ENCODE results near the gene TRPM8. TPM values are rescaled to one million over a fixed set of nuclear protein-coding genes. Genes with fewer than 3 reads are reported as not detected.
"Not testable (repeated sequence)": the region's sequence is repeated elsewhere in the genome, so short reads cannot be mapped to it uniquely, and the experiment has no call there.

TRPM8 gene
- not detected for total RNA-seq

DNA sequence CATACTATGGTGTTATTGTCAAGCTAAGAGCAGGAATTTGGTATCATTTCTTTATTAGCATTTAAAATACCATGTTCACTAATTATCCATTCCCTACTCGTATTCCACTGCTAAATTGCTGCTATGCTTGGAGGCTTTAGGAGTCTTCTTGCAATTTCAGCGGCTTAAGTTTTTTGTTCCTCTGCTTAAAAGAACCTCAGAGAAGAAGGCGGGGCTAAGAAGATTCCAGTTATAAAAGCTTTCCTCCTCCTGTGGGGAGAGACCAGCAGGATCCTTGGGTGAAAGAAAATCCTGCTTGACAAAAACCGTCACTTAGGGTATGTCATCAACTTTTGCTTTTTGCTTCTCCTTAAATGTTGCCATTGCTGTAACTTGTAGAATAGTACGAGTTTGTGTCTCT lies at the start of gene TRPM8:
TRPM8 (plus strand) TSS at position 258 of the 400 bp plus-strand sequence. CDS start 9,165 bp downstream, outside the sequence.
- WGBS, 2 donors, result 21 to 27% methylated on average over 5 of the region's 5 CpGs
- TF ChIP-seq POLR2A (IDR thresholded peaks at IDR 0.05), result no peak
- TF ChIP-seq, protein P1, sequence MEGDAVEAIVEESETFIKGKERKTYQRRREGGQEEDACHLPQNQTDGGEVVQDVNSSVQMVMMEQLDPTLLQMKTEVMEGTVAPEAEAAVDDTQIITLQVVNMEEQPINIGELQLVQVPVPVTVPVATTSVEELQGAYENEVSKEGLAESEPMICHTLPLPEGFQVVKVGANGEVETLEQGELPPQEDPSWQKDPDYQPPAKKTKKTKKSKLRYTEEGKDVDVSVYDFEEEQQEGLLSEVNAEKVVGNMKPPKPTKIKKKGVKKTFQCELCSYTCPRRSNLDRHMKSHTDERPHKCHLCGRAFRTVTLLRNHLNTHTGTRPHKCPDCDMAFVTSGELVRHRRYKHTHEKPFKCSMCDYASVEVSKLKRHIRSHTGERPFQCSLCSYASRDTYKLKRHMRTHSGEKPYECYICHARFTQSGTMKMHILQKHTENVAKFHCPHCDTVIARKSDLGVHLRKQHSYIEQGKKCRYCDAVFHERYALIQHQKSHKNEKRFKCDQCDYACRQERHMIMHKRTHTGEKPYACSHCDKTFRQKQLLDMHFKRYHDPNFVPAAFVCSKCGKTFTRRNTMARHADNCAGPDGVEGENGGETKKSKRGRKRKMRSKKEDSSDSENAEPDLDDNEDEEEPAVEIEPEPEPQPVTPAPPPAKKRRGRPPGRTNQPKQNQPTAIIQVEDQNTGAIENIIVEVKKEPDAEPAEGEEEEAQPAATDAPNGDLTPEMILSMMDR (IDR thresholded peaks at IDR 0.05), result no peak
- no peaks in the 10 kb centered on the region for H3K27me3 ChIP-seq
- H3K36me3 ChIP-seq, result no peaks in the 10 kb centered on the region
- no peak for DNase-seq
- no peak within 1 kb of the TSS for H3K27ac ChIP-seq
- intact Hi-C loops (cut with DNase I), result no loop called here
- H3K4me3 ChIP-seq (replicated peaks in 1 of 3), result no peak within 1 kb of the TSS
- no peaks in the 10 kb centered on the region for H3K4me1 ChIP-seq
- no peaks in the 10 kb centered on the region for H3K9me3 ChIP-seq

DNA sequence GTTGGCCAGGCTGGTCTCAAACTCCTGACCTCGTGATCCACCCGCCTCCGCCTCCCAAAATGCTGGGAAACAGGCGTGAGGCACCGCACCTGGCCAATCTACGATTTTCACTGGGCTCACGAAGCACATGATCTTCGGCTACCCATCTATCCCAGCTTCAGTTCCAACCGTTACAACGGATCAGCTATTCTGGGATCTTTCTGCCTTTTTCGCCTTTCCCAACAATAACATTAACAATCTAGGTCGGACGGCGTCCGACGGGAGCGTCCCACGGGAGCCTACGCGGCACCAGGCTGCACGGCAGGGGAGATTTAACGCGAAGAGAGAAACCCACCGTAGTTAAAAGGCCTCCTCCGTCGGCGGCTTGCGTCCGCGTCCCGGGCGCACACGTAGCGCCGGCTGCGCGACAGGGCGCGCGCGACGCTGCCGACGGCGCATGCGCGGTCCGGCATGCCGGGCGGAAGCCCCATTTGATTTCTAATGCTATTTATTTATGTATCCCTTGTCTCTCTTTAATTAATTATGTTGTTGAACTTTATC lies 49.1 kb upstream of the TRPM8 start, which contains the start of gene MSL3B:
MSL3B (minus strand) TSS at position 394 of the 540 bp plus-strand sequence.
- Histone ChIP-seq H3K27ac (no peak within 1 kb of the TSS), H3K36me3 (no peaks in the 10 kb centered on the region), H3K4me3 (replicated peaks in 1 of 3) (peak within 1 kb of the TSS in 1 of 3 donors; percentile 23), H3K9me3 (no peaks in the 10 kb centered on the region), H3K4me1 (no peaks in the 10 kb centered on the region), H3K27me3 (no peaks in the 10 kb centered on the region)
- 17 to 18% methylated on average over 50 of the region's 50 CpGs for WGBS, 2 donors
- peak in 1 of 2 donors; percentile 26 for DNase-seq
- intact Hi-C loops (cut with DNase I), result no loop called here
- TF ChIP-seq, protein P1 (IDR thresholded peaks at IDR 0.05), result no peak
- TF ChIP-seq POLR2A (IDR thresholded peaks at IDR 0.05), result no peak

DNA sequence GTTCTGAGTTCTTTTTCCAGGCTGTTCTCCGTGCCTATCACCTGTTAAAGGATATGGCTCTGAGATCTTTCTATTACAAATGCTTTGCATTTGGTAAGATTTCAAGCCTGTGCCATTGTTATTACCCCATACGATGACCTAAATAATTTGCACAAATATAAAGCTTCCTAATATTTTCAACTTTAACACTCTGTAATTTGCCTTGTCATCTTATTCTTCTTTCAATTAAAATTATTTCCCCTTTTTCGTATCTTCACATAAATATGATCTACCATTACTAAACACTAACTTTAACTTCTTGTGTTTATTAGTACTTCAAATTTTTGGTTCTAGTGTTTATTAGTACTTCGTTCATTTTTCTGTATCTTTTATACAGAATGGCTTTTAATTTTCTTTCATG lies 45.7 kb upstream of the TRPM8 start:
- intact Hi-C loops (cut with DNase I), result no loop called here
- 67 to 69% methylated on average over 4 of the region's 4 CpGs for WGBS, 2 donors
- no peaks in the 10 kb centered on the region for H3K9me3 ChIP-seq

DNA sequence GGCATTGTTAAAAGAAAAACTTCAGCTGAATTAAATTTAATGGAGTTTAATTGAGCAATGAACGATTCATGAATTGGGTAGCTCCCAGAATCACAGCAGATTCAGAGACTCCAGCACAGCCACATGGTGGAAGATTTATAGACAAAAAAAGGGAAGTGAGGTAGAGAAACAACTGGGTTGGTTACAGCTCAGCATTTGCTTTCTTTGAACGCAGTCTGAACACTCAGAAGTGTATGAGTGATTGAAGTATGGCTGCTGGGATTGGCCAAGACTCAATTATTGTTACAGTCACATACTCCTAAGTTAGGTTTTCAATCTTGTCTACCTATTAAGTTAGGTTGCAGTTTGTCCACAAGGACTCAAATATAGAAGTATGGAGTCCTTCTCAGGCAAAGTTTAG lies 45.0 kb upstream of the TRPM8 start:
- H3K9me3 ChIP-seq; H3K4me1 ChIP-seq; H3K36me3 ChIP-seq; H3K27ac ChIP-seq; intact Hi-C loops (cut with DNase I); DNase-seq; H3K27me3 ChIP-seq; H3K4me3 ChIP-seq (replicated peaks in 1 of 3): not testable (repeated sequence)
- 40 to 53% methylated on average over 2 of the region's 2 CpGs for WGBS, 2 donors

More for the DNA sequence above, 45.7 kb upstream of the TRPM8 start:
- DNase-seq, result no peak
- TF ChIP-seq, protein P1 (IDR thresholded peaks at IDR 0.05), result no peak
- TF ChIP-seq POLR2A (IDR thresholded peaks at IDR 0.05), result no peak
- H3K4me3 ChIP-seq (replicated peaks in 1 of 3), result no peak overlapping the region
- H3K36me3 ChIP-seq, result no peaks in the 10 kb centered on the region
- no peak overlapping the region for H3K27ac ChIP-seq
- H3K4me1 ChIP-seq, result no peaks in the 10 kb centered on the region
- H3K27me3 ChIP-seq, result no peaks in the 10 kb centered on the region

DNA sequence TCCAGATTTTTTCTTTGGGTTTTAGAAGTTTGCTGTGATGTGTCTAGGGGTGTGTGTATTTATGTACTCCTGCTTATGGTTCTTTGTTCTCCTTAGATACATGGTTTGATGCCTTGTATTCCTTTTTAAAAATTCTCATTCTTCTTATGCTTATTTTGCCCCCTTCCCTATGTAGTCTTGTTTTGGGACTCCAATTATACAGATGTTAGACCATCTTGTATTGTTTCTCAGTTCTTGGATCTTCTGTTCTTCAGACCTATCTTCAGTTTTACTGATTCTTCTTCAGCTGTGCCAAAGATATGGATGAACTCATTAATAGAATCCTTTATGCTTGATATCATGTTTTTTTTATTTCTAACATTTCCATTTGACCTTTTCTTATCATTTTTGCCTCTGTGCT lies 34.8 kb upstream of the TRPM8 start:
- Histone ChIP-seq H3K36me3 (no peaks in the 10 kb centered on the region), H3K4me3 (replicated peaks in 1 of 3) (no peak overlapping the region), H3K4me1 (no peaks in the 10 kb centered on the region), H3K27ac (no peak overlapping the region), H3K9me3 (no peaks in the 10 kb centered on the region), H3K27me3 (no peaks in the 10 kb centered on the region)
- TF ChIP-seq, protein P1 (IDR thresholded peaks at IDR 0.05), result no peak
- TF ChIP-seq POLR2A (IDR thresholded peaks at IDR 0.05), result no peak
- DNase-seq, result no peak
- intact Hi-C loops (cut with DNase I), result no loop called here
